Measurements from ENCODE around the gene OR2K2. TPM values are rescaled to one million over a fixed set of nuclear protein-coding genes. Genes with fewer than 3 reads are reported as not detected.

Gene OR2K2
- total and polyA plus RNA-seq, 2 donors (not counting 3 experiments of a cell fraction or from before 2014, with no cell fraction given): not detected

GRCh38 chr9:111366978-111367377, 37.0 kb upstream of the OR2K2 start:
- no peak for FAIRE-seq
- TF ChIP-seq CTCF (IDR thresholded peaks at IDR 0.05; ENCODE audit: extremely low read depth in 1 of 2, insufficient read depth in 1 of 2, low read depth in 1 of 2, low read length in 2 of 2): no peak
- TF ChIP-seq FOS (IDR thresholded peaks at IDR 0.05; ENCODE audit: borderline replicate concordance, insufficient read depth, low read length): no peak
- TF ChIP-seq MAX (IDR thresholded peaks at IDR 0.05; ENCODE audit: insufficient read depth, insufficient read length): no peak
- no peak for TF ChIP-seq JUN (IDR thresholded peaks at IDR 0.05; ENCODE audit: borderline replicate concordance, insufficient read depth, insufficient read length, low read depth)
- no peak for TF ChIP-seq GATA2 (IDR thresholded peaks at IDR 0.05; ENCODE audit: insufficient read depth, insufficient read length, low read depth, low read length)
- TF ChIP-seq EZH2 (IDR thresholded peaks at IDR 0.05; ENCODE audit: borderline replicate concordance, low read depth, low read length, severe bottlenecking): no peak
- TF ChIP-seq POLR2A (IDR thresholded peaks at IDR 0.05; ENCODE audit: low read depth, low read length): no peak
- no peak for TF ChIP-seq MYC (IDR thresholded peaks at IDR 0.05; ENCODE audit: low read depth, low read length)
- no peak for TF ChIP-seq POLR2AphosphoS5 (IDR thresholded peaks at IDR 0.05; ENCODE audit: insufficient read depth, low read depth, low read length)
- H3K9me1 ChIP-seq (replicated peaks; ENCODE audit: control insufficient read depth, extremely low read depth, insufficient read depth, low read length): no peaks in the 10 kb centered on the region
- no TSS peak for BruUV-seq (replicated peaks)
- H3K4me2 ChIP-seq (ENCODE audit: insufficient read depth, low read length): no peak overlapping the region
- no peak overlapping the region for H3K4me3 ChIP-seq (replicated peaks in 1 of 3; ENCODE audit: insufficient read depth in 1 of 3, low read depth in 1 of 3, low read length in 3 of 3)
- H3K9me3 ChIP-seq (replicated peaks; ENCODE audit: control insufficient read depth, insufficient read depth, low read length): no peaks in the 10 kb centered on the region
- dilution Hi-C loops (cut with MboI; ENCODE audit: extremely low pct_ligation_motif_present, low sequenced_read_pairs) (no loop called here), intact Hi-C loops (cut with micrococcal nuclease) (no loop called here)
- no peak overlapping the region for H3K9ac ChIP-seq (replicated peaks; ENCODE audit: extremely low read depth, insufficient read depth, low read length)
- H3K36me3 ChIP-seq (ENCODE audit: control insufficient read depth in 2 of 2, extremely low read depth in 1 of 2, insufficient read depth in 2 of 2, low read length in 2 of 2): peaks cover 17 to 40% of the 10 kb centered on the region in 2 experiments
- H3K4me1 ChIP-seq (ENCODE audit: control insufficient read depth, extremely low read depth, insufficient read depth, low read length): no peaks in the 10 kb centered on the region
- H2AFZ ChIP-seq (ENCODE audit: low read depth, low read length): no peak overlapping the region
- ChIA-PET CTCF (no interaction called here), POLR2A (no interaction called here)
- no peak overlapping the region for H3K27ac ChIP-seq (ENCODE audit: insufficient read depth, low read depth, low read length)
- no peaks in the 10 kb centered on the region for H3K27me3 ChIP-seq (ENCODE audit: control insufficient read depth in 2 of 2, insufficient read depth in 2 of 2, low read length in 2 of 2)
- no peaks in the 10 kb centered on the region for H3K79me2 ChIP-seq (ENCODE audit: control insufficient read depth, insufficient read depth, low read length)
- no peaks in the 10 kb centered on the region for H4K20me1 ChIP-seq (replicated peaks; ENCODE audit: control insufficient read depth, extremely low read depth, insufficient read depth, low read length)
- DNase-seq (ENCODE audit: low read depth, low spot score): no peak
